GM19468 (cell line): ENCODE results near the gene C9orf152.

Experiments
- ATAC-seq: cut with Tn5 transposase; IDR thresholded peaks from one replicate; pipeline ENCODE4 v1.9.1; 2021; ENCODE audit warnings: mild to moderate bottlenecking, moderate library complexity, moderate number of reproducible peaks; ENCODE audit not compliant: unreplicated experiment; ENCODE audit errors: extremely low read depth

C9orf152 gene

GRCh38 chr9:110185806-110186205 is 22.2 kb downstream of the C9orf152 start:
- no peak for ATAC-seq

GRCh38 chr9:110183208-110184145 is 24.5 kb downstream of the C9orf152 start:
- ATAC-seq: no peak

GRCh38 chr9:110180511-110181434 is 27.2 kb downstream of the C9orf152 start:
- no peak for ATAC-seq

GRCh38 chr9:110179734-110180133 is 28.2 kb downstream of the C9orf152 start:
- no peak for ATAC-seq

- ATAC-seq: no peak
These were observed 29.7 kb downstream of the C9orf152 start for GRCh38 chr9:110178281-110178680.

- no peak for ATAC-seq
These were observed 32.5 kb downstream of the C9orf152 start for GRCh38 chr9:110175275-110175968.

- no peak for ATAC-seq
These were observed 34.7 kb downstream of the C9orf152 start for GRCh38 chr9:110173322-110173642.

- no peak for ATAC-seq
These were observed 37.4 kb downstream of the C9orf152 start for GRCh38 chr9:110170357-110171257.

GRCh38 chr9:110168486-110168885 is 39.5 kb downstream of the C9orf152 start:
- ATAC-seq: no peak

- no peak for ATAC-seq
These were observed 46.0 kb downstream of the C9orf152 start for GRCh38 chr9:110161940-110162339.

- ATAC-seq: no peak
These were observed 47.3 kb downstream of the C9orf152 start for GRCh38 chr9:110160685-110161084.

- no peak for ATAC-seq
These were observed 47.8 kb downstream of the C9orf152 start for GRCh38 chr9:110160123-110160522.

GRCh38 chr9:110157823-110158664 is 49.9 kb downstream of the C9orf152 start:
- ATAC-seq: no peak

GRCh38 chr9:110156902-110157301 is 51.1 kb downstream of the C9orf152 start:
- ATAC-seq: peak; percentile 38

GRCh38 chr9:110156416-110156815 is 51.5 kb downstream of the C9orf152 start:
- ATAC-seq: no peak

- ATAC-seq: no peak
These were observed 52.2 kb downstream of the C9orf152 start for GRCh38 chr9:110155751-110156150.

- no peak for ATAC-seq
These were observed 54.5 kb downstream of the C9orf152 start for GRCh38 chr9:110153431-110153830.

GRCh38 chr9:110152704-110153374 is 55.1 kb downstream of the C9orf152 start:
- ATAC-seq: no peak
